HG03108 (cell line): ENCODE data around the gene ALOX15.
"Not testable (repeated sequence)": the region's sequence is repeated elsewhere in the genome, so short reads cannot be mapped to it uniquely, and the experiment has no call there.

ENCODE experiments used
- ATAC-seq: cut with Tn5 transposase; IDR thresholded peaks from one replicate; pipeline ENCODE4 v1.9.1; 2021; ENCODE audit warnings: moderate library complexity; ENCODE audit not compliant: unreplicated experiment

The ALOX15 gene

GRCh38 chr17:4594931-4595684 lies 46.4 kb downstream of the ALOX15 start:
- no peak for ATAC-seq

DNA sequence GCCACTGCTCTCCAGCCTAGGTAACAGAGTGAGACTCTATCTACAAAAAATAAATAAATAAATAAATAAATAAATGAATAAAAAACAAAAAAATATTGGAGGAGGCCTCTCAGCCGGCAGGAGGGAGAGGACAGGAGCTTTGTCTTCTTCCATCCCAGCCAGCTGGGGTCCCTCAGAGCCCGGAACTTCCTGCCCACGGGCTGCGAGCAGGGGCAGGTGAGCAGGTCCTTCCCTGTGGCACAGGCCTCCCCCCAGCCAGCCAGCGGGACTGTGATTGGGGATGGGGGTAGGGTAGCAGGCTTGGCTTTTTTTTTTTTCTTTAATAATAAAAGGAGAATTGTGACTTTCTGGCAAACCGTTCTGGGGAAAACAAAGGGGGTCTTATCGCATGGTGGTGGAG lies 47.1 kb downstream of the ALOX15 start:
- ATAC-seq, result no peak

DNA sequence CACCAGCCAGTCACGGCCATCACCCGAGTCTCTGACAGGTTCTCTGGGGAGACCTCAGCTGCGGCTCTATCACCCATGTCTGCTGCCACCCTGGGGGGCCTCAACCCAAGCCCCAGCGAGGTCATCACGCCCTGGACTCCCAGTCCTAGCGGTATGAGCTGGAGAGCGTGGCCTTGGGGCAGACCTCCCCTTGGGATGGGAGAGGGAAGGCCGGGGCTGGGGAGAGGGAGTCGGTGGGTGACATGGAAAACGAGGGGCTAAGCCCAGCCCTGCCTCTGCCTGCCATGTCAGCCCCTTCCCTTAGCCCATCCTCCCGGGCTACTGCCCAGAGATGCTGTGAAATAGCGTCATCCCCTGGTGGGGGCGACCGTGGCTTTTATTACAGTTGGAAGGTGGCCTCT lies 48.5 kb downstream of the ALOX15 start:
- no peak for ATAC-seq

DNA sequence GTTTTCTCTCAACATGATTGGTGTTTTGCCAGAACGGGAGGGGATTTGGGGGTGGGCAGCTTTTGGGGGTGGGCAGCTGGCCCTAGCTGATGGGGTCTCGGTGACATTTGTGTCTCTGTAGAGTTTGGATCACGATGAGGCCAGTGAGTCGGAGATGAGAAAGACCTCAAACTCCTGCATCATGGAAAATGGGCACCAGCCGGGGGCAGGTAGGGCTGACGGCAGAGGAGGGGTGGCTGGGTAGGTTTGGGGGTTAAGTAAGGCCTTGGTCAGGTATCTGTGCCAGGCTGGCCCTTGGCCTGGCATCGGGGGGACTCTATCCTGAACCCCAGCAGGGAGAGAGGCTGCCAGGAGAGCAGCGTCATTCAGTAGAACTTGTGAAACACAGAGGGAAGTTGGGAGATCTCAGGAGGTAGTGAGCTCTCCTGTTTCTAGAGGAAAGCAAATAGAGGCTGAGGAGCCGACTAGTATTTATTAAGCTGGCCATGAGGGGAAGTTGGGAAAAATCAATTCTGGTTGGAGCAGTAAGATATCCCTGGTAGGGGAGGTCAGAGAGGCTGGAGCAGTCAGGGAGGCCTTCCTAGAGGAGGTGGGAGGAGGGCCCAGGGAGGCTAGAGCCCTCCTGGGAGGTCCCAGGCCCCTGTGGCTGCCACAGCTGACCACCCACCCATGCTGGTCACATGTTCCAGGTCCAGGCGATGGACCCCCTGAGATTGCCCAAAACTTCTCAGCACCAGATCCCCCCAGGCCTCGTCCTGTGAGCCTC lies 49.1 kb downstream of the ALOX15 start:
- ATAC-seq, result no peak

DNA sequence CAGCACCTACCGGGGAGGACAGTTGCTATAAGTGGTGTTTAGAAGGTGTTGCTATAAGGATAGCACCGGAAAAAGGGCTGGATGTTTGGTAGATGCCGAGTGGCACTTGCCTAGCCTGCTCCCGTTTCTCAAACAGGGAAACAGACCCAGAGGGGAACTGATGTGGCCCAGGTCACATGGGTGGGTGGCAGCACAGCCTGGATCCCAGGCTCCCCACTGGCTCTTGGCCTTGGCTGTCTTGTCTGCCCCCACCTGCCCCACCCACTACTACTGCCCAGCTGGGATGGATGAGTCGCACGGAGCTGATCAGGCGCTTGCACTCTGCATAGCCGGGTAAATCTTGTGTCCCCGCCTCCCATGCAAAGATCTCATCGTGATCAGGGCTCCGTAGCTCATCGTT lies 49.9 kb downstream of the ALOX15 start:
- ATAC-seq, result no peak

DNA sequence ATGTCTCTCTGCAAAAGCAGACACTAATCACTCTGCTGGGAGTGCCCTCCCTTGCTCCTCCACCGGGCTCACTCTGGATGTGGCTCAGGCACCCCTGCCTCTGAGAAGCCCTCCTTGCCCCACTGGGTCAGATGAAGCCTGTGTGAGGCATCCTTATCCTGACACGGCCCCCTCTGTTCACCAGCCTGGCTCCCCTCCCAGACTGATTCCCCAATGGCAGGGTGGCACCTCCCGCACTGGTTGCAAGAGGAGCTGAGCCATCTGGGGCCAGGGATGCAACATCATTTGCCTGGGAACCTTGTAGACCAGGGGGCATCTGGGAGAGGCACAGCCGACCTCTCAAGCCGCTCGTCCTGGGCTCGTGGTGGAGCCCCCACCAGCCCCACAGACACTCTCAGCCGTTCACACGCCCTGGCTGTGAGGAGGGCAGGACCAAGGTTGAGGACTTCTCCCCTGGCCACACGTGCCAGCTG lies 50.5 kb downstream of the ALOX15 start:
- ATAC-seq, result no peak

DNA sequence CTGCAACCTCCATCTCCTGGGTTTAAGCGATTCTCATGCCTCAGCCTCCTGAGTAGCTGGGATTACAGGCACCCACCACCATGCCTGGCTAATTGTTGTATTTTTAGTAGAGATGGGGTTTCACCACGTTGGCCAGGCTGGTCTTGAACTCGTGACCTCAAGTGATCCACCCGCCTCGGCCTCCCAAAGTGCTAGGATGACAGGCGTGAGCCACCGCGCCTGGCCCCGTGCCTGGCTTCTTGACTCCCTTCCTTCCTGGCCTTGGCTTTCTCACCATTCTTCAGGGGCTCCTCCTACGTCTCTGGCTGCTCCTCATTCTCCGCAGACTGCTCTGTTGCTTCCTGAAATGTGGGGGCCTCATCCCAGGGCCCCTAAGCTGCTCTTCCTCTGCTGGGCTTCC lies 51.4 kb downstream of the ALOX15 start:
- ATAC-seq, result not testable (repeated sequence)

DNA sequence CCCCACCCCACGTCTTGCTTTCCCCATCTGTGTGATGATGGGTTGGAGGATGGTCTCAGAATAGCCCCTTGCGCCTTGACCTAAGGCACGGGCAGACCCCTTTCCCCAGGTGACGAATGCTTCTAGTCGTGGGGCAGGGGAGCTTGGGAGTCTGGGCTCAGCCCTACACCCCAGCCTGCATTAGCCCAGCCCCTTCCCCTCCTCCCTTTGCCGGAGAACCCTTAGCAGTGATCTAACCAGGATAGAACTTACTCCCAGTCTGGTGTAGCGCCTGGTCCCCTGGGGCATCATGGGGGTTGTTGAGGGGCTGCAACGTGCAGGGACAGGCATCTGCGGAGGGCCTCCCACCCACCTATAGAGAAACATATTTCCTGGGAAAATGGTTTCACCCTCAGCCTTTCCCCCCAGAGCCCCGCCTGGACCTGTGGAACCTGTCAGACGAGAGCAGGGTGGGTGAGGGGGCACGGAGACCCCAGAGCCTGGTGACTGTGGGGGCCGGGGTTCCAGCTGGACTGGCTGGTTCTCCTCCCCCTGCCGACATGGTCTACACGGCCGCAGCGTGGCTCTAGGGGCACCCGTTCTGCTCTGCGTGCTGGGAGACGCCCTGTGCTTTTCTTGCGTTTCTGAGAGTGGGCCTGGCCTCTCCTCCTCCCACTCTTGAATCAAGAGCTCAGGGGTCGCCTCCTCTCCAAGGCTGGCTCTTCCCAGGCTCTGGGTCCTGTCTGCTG lies 52.4 kb downstream of the ALOX15 start:
- no peak for ATAC-seq

DNA sequence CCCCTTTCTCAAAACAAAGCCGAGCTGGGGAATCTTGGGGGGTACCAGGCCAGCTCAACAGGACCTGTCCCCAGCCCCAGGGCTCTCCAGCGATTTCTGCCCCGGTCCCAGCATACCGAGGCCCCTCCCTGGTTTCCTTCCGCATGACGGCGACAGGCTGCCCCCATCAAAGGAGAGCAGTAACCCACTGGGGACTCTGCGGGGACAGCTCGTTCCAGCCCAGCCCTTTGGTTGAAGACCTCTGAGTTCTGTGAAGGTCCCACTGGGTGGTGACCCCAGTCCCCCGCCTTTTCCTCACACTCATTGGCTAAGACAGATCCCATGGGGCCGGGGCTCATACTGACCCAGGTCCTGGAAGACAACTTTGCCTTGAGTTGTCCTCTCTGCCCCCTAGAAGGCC lies 53.1 kb downstream of the ALOX15 start:
- ATAC-seq, result no peak

GRCh38 chr17:4587803-4588202 lies 53.7 kb downstream of the ALOX15 start:
- no peak for ATAC-seq

DNA sequence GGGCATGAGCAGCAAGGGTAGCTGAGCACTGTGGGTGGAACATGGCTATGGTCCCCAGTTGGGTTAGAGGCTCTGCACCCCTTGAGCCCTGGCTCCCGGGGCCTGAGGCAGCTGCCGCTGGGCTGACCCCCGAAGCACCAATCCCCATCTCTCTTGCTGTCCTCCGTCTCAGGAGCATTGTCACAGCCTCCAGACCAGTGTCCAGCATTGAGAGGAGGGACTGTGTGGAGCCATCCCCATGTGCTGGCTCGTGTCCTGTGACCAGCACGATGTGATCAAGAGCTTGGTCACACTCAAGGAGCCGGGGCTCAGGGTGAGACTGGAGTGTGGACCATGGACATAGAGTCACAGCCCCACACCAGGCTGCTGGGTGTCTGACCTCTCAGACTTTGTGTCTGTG lies 54.3 kb downstream of the ALOX15 start:
- no peak for ATAC-seq

DNA sequence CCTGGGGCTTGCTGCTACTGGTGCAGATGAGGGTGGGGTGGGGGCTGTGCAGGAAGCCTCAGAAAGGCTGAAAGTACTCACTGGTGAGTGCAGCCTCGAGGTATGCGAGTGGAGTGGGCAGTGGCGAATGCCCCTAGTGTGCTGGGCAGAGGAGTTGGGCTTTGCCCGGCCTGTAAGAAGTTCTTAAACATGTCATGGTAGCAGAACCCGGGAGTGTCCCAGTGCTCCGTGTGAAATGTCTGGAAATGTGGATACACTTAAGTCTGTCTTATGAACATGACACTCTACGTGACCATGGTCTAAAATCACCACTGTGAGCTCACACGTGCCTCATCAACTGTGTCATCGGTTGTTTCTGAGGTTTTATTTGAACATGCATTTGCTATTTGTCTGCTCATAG lies 55.4 kb downstream of the ALOX15 start:
- ATAC-seq, result no peak

DNA sequence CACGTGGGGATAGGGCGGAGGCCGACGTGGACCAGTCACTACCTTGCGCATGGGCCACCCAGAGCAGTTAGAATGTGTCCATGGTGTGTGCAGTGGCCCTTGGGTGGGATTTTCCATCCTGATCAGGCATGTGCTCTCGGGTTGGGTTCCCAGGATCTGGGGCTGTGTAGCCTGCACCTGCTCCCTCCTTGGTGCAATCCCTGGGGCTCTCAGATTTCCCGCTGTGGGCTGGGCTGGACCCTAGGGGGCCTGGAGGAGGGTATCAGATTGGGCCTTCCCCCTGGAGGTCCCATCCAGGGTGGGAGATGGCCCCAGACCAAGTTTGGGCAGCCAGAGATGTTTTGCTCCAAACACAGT lies 55.9 kb downstream of the ALOX15 start:
- no peak for ATAC-seq

DNA sequence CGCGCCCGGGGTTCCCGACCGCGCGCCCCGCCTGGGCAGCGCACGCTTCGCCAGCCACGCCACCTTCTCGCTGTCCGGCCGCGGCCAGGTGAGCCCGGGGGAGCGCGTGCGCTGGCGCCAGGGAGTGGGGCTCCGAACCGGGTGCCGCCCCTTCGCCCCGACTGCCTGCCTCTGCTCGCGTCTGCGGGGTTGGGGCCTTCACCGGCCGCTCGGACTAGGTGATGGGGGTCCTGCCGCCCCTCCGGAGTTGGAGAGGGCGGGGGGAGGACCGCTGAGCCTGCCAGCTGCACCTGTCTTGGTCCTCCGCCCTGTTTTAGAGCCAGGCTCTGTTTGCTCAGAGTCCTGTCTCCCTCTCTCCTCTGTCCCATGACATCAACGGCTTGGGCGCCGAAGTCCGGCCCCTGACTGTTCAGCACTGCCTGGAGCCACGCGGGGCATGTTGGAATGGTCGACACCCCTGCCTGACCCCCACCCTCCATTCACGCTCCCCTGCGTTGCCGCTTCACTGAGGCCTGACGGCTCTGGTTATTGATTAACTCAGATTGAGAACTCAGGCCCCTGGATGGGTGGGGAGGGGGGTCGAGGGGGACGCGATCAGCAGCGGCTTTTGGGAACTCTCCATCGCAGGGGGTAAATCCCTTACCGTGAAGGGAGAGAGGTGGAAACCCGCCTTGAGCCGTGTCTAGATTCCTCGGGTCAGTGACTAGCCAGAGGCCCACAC lies 56.4 kb downstream of the ALOX15 start:
- no peak for ATAC-seq

- no peak for ATAC-seq
Observed at GRCh38 chr17:4584101-4584916, 57.2 kb downstream of the ALOX15 start, which contains the start of gene SMTNL2. TSS of gene SMTNL2 (plus strand) at chr17:4584529. CDS start at chr17:4584606, 77 bp downstream.

DNA sequence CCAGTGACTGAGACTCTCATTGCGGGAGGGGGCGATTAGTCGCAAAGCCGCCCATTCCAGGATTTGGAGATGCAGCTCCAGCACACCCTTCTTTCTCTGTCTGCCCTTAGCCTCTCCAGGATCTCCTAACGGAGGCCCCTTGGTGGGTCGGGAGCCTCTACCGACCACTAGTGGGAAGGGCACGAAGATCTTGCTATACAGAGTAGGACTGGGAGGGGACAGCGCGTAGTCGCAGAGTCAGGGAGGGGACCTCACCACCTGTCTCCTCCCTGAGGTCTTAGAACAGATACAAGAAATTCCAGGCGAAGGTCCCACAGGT lies 57.7 kb downstream of the ALOX15 start:
- no peak for ATAC-seq

DNA sequence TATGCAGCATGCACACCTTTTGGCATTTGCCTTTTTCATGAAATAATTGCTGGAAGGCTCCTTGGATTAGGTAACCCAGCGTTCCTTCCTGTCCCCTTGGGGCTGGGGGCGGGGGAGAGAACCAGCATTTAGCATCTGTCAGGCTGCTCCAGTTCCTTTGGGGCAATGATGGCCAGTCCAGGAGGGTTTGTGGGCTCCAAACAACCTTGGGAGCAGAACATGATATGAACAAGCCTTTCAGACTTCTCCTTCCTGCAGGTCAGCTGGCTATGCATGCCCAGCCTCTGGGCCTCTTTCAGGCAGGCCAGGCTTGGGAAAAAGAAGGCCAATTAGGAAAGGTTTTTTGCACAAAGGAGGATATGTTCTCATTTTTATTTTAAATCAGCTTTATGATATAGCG lies 58.3 kb downstream of the ALOX15 start:
- no peak for ATAC-seq

DNA sequence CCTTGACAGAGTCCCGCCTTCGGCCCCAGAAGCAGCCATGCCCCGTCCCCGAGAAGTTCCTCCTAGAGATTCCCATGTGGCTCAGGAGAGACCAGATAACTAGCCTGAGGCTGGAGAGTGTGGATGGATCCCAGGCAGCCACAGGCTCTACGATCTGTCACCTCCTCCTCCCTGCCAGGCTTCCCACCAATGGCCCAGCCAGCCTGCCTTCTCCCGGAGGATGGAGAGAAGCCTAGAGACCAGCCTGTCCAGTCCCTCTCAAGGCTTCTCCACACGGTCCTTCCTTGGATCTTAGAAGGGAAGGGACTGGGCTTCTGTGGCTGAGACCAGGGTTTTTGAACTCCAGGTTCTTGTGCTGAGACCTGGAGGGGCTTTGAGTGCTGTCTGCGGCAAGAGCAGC lies 58.8 kb downstream of the ALOX15 start:
- no peak for ATAC-seq

DNA sequence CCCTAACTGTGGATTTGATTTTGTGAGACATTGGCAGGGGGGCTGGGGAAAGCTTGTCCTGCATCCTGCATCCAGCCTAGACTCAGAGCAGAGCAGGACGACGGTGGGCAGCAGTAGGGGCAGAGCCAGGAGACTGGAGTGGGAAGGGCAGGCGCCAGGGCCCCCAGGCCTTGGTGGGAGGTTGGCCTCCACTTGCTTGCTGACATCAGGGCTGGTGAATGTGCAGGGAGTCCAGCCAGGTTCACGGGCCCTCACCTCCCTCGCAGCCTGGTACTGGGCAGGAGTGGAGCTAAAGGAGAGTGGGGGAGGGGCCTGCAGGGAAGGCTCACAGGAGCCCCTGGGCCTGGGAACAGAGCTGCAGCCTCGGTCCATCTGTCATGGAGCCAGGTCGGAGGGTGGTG lies 59.4 kb downstream of the ALOX15 start:
- no peak for ATAC-seq
